Gastroesophageal sphincter (tissue), 3 donors: ENCODE data around the gene MTX1.
"Not testable (repeated sequence)": the region's sequence is repeated elsewhere in the genome, so short reads cannot be mapped to it uniquely, and the experiment has no call there.

Experiments used
- EP300 ChIP-seq: sonication (generic); formaldehyde crosslinking; IDR thresholded peaks from one replicate; pipeline ENCODE4 v1.6.1; 2017; ENCODE audit warnings: antibody characterized with exemption, mild to moderate bottlenecking
- TF ChIP-seq, protein P1 (sequence below), 4 experiments: fragments of 200-600 bp in 2 of 4; fragments of 450-650 bp in 2 of 4; sonication (generic) in 1 of 4; IDR thresholded peaks; one replicate each; pipeline ENCODE4 v1.5.1; 2017 to 2019; ENCODE audit warnings: antibody characterized with exemption in 4 of 4, mild to moderate bottlenecking in 2 of 4, moderate library complexity in 2 of 4

DNA sequence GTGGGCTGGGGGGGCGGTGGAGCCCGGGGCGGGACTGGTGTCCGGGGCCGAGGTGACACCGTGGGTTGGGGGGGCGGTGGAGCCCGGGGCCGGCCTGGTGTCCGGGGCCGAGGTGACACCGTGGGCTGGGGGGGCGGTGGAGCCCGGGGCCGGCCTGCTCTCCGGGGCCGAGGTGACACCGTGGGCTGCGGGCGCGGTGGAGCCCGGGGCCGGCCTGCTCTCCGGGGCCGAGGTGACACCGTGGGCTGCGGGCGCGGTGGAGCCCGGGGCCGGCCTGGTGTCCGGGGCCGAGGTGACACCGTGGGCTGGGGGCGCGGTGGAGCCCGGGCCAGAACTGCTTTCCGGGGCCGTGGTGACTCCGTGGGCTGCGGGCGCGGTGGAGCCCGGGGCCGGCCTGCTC is 18.6 kb upstream of the MTX1 start:
- TF ChIP-seq, protein P1, sequence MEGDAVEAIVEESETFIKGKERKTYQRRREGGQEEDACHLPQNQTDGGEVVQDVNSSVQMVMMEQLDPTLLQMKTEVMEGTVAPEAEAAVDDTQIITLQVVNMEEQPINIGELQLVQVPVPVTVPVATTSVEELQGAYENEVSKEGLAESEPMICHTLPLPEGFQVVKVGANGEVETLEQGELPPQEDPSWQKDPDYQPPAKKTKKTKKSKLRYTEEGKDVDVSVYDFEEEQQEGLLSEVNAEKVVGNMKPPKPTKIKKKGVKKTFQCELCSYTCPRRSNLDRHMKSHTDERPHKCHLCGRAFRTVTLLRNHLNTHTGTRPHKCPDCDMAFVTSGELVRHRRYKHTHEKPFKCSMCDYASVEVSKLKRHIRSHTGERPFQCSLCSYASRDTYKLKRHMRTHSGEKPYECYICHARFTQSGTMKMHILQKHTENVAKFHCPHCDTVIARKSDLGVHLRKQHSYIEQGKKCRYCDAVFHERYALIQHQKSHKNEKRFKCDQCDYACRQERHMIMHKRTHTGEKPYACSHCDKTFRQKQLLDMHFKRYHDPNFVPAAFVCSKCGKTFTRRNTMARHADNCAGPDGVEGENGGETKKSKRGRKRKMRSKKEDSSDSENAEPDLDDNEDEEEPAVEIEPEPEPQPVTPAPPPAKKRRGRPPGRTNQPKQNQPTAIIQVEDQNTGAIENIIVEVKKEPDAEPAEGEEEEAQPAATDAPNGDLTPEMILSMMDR (IDR thresholded peaks at IDR 0.05): not testable (repeated sequence)
- not testable (repeated sequence) for TF ChIP-seq EP300
